NT2/D1 (cell line): Measurements from ENCODE around the gene TNFRSF13B.

Experiments used
- DNase-seq: peaks from one replicate; pipeline ENCODE4 v3.0.0-alpha.2; 2011; ENCODE audit warnings: low read depth, low spot score
- H3K27me3 ChIP-seq: 2 replicates; pipeline ENCODE4 v1.6.0; 2011; ENCODE audit warnings: mild to moderate bottlenecking; ENCODE audit not compliant: insufficient read length, insufficient read depth
- H3K36me3 ChIP-seq: 2 replicates; pipeline ENCODE4 v1.6.1; 2011; ENCODE audit warnings: mild to moderate bottlenecking, low read length, mixed read lengths; ENCODE audit not compliant: insufficient read depth, insufficient read length
- H3K4me1 ChIP-seq: 2 replicates; pipeline ENCODE4 v1.5.1; 2011; ENCODE audit not compliant: insufficient read depth, insufficient read length
- H3K4me3 ChIP-seq: 2 replicates; pipeline ENCODE4 v1.5.1; 2011; ENCODE audit warnings: low read depth; ENCODE audit not compliant: insufficient read length
- H3K9ac ChIP-seq: 2 replicates; pipeline ENCODE4 v1.6.0; 2011; ENCODE audit warnings: low read depth; ENCODE audit not compliant: insufficient read length
- H3K9me3 ChIP-seq: 2 replicates; pipeline ENCODE4 v1.5.1; 2011; ENCODE audit warnings: mild to moderate bottlenecking, low read length; ENCODE audit not compliant: insufficient read depth
- SUZ12 ChIP-seq: IDR thresholded peaks from 2 replicates; pipeline ENCODE4 v1.6.1; 2011; ENCODE audit not compliant: insufficient read length, insufficient read depth; ENCODE audit errors: extremely low read depth
- YY1 ChIP-seq: IDR thresholded peaks from 2 replicates; pipeline ENCODE4 v1.6.1; 2011; ENCODE audit not compliant: insufficient read length, insufficient read depth
- ZNF274 ChIP-seq: IDR thresholded peaks from 2 replicates; pipeline ENCODE4 v1.6.1; 2011; ENCODE audit warnings: mild to moderate bottlenecking, low read depth, low read length

TNFRSF13B gene

DNA sequence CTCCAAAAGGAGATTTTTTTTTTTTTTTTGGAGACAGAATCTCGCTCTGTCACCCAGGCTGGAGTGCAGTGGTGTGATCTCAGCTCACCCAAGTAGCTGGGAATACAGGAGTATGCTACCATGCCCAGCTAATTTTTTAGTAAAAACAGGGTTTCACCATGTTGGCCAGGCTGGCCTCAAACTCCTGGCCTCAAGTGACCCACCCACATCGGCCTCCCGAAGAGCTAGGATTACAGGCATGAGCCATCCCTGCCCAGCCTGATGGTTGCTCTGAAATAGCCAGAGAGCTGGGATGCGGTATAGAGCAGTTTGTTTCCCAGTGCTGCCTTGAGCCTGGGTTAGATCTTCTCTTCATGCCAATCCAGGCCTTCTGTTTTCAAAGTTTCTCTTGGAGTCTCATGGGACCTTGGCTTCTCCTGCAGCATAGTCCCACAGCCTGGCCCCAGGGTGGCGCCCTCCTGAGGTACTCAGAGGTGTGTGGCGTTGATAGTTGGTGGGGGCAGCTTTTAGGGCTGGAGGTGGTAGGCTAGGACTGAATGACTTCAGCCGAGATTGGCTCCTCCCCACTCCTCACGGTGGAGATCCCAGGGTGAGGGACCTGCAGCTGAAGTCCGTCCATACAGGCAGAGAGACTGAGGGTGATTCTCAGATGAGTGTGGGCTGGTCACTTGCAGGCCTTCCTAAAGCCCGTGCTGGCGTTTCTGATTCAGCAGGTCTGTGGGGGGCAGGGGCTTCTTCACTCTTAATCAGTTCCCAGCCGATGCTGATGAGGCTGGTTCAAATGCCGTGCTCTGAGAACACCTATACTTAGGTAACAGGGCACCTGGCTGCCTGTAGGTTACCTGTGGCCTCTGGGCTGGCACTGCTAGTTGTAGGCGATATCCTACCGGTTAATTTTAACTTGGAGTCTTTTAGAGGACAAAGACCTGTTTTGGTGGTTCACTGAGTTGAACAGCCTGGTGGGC is 52.0 kb downstream of the TNFRSF13B start:
- Histone ChIP-seq H3K27me3 (no peaks in the 10 kb centered on the region), H3K4me3 (no peak overlapping the region), H3K9me3 (no peaks in the 10 kb centered on the region), H3K9ac (no peak overlapping the region), H3K36me3 (no peaks in the 10 kb centered on the region), H3K4me1 (peaks cover 5% of the 10 kb centered on the region)
- DNase-seq = no peak
- no peak for TF ChIP-seq YY1
- TF ChIP-seq ZNF274 = no peak
- no peak for TF ChIP-seq SUZ12

DNA sequence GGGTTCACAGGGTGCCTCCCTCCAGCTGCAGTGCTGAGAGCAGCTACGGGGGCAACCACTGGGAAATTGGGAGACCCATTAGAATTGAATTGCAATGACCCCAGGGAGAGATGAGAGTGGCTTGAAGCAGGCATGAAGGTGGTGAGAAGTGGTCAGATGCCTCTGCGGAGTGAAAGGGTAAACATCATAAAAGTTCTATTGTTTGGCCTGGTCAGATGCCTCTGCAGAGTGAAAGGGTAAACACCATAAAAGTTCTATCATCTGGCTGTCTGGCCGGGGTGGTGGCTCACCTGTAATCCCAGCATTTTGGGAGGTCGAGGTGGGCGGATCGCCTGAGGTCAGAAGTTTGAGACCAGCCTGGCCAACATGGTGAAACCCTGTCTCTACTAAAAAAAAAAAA is 53.5 kb downstream of the TNFRSF13B start:
- H3K27me3 ChIP-seq = no peaks in the 10 kb centered on the region
- no peaks in the 10 kb centered on the region for H3K36me3 ChIP-seq
- no peak for DNase-seq
- H3K9ac ChIP-seq = no peak overlapping the region
- H3K9me3 ChIP-seq = no peaks in the 10 kb centered on the region
- H3K4me3 ChIP-seq = no peak overlapping the region
- TF ChIP-seq SUZ12 (no peak), ZNF274 (no peak), YY1 (no peak)
- H3K4me1 ChIP-seq = peaks cover 5% of the 10 kb centered on the region

DNA sequence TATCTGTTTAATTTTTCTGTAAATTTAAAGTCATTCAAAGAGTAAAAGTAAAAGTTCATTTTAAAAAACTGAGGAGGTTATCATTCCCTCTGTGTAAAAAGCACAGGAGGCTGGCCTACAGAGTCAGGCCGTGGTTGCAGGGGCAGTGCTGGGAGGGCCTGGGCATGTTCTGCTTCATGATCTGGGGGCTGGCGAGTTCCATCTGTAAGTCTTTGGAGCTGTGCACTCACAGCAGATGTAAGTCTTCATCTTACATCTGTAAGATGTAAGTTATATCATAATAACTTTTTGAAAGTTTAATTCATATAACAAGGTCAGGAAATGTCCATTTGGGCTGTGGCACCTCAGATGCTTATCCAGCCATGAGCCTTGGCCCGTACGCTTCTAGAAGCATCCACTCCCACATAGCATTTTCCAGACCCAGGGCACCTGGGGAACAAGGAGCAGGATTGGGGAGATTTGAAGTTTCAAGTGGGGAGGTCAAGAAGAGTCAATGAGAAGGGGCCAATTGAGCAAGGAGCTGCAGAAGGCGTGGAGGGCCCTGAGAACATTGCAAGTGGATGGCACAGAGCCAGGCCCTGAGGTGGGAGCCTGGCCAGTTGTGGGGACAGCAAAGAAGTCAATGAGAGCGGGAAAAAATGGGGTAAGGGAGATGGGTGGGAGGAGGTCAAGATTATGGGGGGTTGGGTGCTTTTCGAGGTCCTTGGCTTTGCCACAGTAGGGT is 54.1 kb downstream of the TNFRSF13B start:
- no peak for TF ChIP-seq ZNF274
- no peak for TF ChIP-seq YY1
- TF ChIP-seq SUZ12 = no peak
- Histone ChIP-seq H3K9me3 (no peaks in the 10 kb centered on the region), H3K4me3 (no peak overlapping the region), H3K4me1 (peaks cover 5% of the 10 kb centered on the region), H3K27me3 (no peaks in the 10 kb centered on the region), H3K36me3 (no peaks in the 10 kb centered on the region), H3K9ac (no peak overlapping the region)
- no peak for DNase-seq

DNA sequence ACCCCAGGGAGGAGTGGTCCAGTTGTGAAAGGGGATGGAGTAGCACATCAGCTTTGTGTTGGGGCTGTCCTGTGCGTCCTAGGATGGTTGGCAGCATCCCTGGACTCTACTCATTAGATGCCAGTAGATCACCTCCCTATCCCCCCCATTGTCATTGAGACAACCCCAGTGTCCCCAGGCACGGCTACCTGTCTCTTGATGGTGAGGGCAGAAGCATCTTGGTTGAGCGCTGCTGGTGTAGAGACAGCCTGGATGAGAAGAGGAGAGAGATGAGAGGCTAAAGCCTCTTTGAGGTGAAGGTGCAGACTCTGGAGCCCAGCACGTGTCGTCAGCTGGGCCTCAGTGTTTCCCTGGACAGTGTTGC is 55.4 kb downstream of the TNFRSF13B start:
- Histone ChIP-seq H3K4me1 (peaks cover 5% of the 10 kb centered on the region), H3K4me3 (no peak overlapping the region), H3K36me3 (no peaks in the 10 kb centered on the region), H3K27me3 (no peaks in the 10 kb centered on the region), H3K9ac (no peak overlapping the region), H3K9me3 (no peaks in the 10 kb centered on the region)
- no peak for DNase-seq
- TF ChIP-seq YY1 (no peak), ZNF274 (no peak), SUZ12 (no peak)

DNA sequence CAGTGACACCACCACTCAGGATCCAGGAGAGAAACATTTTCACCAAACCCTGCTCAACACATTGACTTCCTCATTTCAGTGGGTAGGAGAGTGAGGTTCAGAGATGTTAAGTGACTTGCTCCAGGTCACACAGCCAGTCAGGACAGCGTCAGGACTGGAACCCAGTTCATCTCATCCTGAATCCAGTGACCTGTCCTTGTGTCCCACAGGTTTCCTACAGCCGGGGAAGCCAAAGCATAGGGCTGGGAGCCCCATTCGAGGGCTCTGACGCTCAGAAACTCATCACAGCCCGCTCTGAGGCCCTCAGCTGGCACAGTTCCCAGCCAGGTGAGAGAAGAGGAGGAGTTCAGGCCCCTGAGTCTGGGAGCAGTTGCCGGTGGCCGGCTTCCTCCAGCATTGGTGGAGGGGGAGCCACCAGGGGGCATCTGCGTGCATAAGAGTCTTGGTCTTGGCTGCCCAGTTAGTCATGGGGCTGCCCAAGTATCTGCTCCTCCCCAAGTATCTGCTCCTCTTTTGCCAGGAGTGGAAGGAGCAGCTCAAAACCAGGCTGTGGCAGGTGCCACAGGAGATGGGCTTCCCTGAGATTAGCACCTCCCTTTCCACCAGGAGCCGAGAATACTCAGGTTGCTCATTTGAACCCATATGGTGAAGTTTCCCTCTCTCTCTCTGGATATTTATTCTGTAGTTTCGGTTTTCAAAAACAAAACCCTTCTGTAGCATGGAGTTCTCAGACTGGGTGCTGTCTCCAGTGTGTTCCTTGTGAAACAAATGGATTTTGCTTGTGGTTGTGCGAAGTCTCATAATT is 56.0 kb downstream of the TNFRSF13B start:
- Histone ChIP-seq H3K4me1 (peaks cover 5% of the 10 kb centered on the region), H3K27me3 (no peaks in the 10 kb centered on the region)

DNA sequence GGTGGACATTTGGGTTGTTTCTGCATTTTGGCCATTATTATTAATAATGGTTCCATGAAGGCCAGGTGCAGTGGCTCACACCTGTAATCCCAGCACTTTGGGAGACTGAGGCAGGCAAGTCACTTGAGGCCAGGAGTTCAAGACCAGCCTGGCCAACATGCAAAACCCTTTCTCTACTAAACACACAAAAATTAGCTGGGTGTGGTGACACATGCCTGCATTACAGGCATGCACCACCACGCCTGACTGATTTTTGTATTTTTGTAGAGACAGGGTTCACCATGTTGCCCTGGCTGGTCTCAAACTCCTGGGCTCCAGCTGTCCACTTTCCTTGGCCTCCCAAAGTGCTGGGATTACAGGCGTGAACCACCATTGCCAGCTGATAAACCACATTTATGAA is 58.5 kb downstream of the TNFRSF13B start:
- Histone ChIP-seq H3K4me3 (no peak overlapping the region), H3K9ac (no peak overlapping the region), H3K27me3 (no peaks in the 10 kb centered on the region), H3K9me3 (no peaks in the 10 kb centered on the region), H3K36me3 (no peaks in the 10 kb centered on the region), H3K4me1 (no peaks in the 10 kb centered on the region)
- TF ChIP-seq ZNF274 = no peak
- no peak for TF ChIP-seq SUZ12
- no peak for TF ChIP-seq YY1
- DNase-seq = no peak

More for the DNA sequence above, 56.0 kb downstream of the TNFRSF13B start:
- no peaks in the 10 kb centered on the region for H3K36me3 ChIP-seq
- TF ChIP-seq YY1 (no peak), SUZ12 (no peak), ZNF274 (no peak)
- no peak overlapping the region for H3K4me3 ChIP-seq
- DNase-seq = peak; percentile 44
- no peaks in the 10 kb centered on the region for H3K9me3 ChIP-seq
- no peak overlapping the region for H3K9ac ChIP-seq
